ENCODE results near the gene HCN3.
"Not testable (repeated sequence)": the region's sequence is repeated elsewhere in the genome, so short reads cannot be mapped to it uniquely, and the experiment has no call there.

The HCN3 gene

DNA sequence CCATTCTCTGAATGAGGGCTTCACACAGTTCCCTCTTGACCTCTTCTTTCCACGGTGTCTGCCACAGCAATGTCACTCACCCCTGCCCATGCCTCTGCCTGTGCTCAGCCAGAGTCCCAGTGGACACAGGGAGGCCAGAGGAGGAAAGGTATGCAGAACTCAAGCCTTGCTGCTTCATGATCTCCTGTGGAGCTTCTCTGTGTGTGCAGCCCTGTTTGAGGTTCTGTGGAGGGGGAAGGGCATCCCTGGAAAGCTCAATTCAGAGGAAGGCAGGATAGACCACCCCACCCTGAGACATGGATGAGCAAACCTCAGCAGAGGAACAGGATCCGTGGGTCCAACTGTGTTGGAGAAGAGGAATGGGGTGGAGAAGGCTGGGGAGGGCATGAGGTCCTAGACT, 2.0 kb downstream of the HCN3 start:
- TF ChIP-seq JUND (IDR thresholded peaks at IDR 0.05; ENCODE audit: low read depth), result no peak
- in situ Hi-C loops (cut with HindIII; ENCODE audit: low pct_unique_long_range_greater_than_20kb, low sequenced_read_pairs), result no loop called here
- DNase-seq (ENCODE audit: low read depth in 1 of 2, low spot score in 1 of 2), result no peak

DNA sequence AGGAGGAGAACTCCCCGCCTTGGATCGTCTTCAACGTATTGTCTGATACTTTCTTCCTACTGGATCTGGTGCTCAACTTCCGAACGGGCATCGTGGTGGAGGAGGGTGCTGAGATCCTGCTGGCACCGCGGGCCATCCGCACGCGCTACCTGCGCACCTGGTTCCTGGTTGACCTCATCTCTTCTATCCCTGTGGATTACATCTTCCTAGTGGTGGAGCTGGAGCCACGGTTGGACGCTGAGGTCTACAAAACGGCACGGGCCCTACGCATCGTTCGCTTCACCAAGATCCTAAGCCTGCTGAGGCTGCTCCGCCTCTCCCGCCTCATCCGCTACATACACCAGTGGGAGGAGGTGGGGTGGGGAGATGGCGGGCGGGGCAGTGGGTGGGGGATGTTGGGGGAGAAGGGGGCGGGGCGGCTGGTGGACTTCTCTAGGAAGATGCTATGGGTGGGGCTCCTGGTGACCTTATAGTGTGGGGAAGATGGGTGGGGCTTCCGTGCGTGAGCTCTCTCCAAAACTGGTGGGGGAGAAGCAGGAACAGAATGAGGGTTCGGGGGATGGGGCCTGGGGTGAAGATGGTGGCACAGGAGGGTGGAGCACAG, 5.3 kb downstream of the HCN3 start:
- no peak for DNase-seq (ENCODE audit: low read depth in 1 of 2, low spot score in 1 of 2)
- in situ Hi-C loops (cut with HindIII; ENCODE audit: low pct_unique_long_range_greater_than_20kb, low sequenced_read_pairs), result no loop called here
- no peak for TF ChIP-seq JUND (IDR thresholded peaks at IDR 0.05; ENCODE audit: low read depth)

DNA sequence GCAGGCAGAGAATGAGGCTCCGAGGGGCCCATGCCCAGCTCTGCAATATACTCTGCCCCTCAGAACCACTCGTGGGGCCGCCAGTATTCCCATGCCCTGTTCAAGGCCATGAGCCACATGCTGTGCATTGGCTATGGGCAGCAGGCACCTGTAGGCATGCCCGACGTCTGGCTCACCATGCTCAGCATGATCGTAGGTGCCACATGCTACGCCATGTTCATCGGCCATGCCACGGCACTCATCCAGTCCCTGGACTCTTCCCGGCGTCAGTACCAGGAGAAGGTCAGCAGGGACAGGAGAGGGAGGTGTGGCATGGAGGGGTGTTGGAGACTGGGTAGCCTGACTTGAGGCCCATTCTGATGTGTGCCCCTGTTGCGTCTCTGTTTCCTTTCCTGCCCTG, 7.2 kb downstream of the HCN3 start:
- in situ Hi-C loops (cut with HindIII; ENCODE audit: low pct_unique_long_range_greater_than_20kb, low sequenced_read_pairs), result no loop called here
- no peak for TF ChIP-seq JUND (IDR thresholded peaks at IDR 0.05; ENCODE audit: low read depth)
- no peak for DNase-seq (ENCODE audit: low read depth in 1 of 2, low spot score in 1 of 2)

DNA sequence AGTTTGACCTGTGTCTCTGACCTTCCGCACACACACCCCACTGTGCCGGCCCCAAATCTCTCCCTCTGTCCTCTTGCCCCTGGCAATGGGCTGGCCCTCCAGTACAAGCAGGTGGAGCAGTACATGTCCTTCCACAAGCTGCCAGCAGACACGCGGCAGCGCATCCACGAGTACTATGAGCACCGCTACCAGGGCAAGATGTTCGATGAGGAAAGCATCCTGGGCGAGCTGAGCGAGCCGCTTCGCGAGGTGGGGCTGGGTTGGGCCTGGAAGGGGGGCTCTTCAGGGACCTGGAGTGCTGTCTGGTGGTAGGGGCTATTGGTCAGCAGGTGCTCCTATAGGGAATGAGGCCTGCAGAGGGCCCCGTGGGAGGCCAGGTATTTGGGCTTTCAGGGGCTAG, 7.8 kb downstream of the HCN3 start:
- in situ Hi-C loops (cut with HindIII; ENCODE audit: low pct_unique_long_range_greater_than_20kb, low sequenced_read_pairs), result no loop called here
- DNase-seq (ENCODE audit: low read depth in 1 of 2, low spot score in 1 of 2), result no peak
- TF ChIP-seq JUND (IDR thresholded peaks at IDR 0.05; ENCODE audit: low read depth), result no peak

DNA sequence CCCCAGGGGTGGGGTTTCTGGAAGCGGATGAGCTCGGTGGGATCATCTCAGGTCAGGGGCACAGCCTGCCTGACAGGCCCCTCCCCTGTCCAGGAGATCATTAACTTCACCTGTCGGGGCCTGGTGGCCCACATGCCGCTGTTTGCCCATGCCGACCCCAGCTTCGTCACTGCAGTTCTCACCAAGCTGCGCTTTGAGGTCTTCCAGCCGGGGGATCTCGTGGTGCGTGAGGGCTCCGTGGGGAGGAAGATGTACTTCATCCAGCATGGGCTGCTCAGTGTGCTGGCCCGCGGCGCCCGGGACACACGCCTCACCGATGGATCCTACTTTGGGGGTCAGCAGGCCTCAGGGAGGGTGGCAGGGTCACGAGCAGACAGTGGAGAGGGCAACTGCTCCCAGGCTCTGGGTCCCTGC, 8.4 kb downstream of the HCN3 start:
- DNase-seq (ENCODE audit: low read depth in 1 of 2, low spot score in 1 of 2), result no peak
- TF ChIP-seq JUND (IDR thresholded peaks at IDR 0.05; ENCODE audit: low read depth), result no peak
- in situ Hi-C loops (cut with HindIII; ENCODE audit: low pct_unique_long_range_greater_than_20kb, low sequenced_read_pairs), result no loop called here

DNA sequence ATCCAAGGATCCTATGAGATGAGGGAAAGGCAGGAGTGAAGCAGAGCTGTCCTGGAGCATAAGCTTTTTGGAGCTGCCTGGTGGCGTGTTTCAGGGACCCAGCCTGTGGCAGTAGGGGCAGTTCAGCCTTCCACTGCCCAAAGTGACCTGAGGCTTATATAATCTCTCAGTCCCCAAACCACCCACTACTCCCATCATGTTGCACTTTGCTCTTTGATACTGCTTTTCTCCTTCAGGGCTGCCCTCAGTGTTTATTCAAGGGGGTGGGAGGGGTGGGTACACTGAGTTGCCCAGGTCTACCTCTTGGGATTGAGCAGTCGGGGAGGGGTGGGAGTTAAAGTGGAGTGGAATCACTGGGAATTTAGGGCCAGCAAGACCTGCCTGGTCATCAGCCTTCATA, 9.3 kb downstream of the HCN3 start:
- in situ Hi-C loops (cut with HindIII; ENCODE audit: low pct_unique_long_range_greater_than_20kb, low sequenced_read_pairs), result no loop called here

DNA sequence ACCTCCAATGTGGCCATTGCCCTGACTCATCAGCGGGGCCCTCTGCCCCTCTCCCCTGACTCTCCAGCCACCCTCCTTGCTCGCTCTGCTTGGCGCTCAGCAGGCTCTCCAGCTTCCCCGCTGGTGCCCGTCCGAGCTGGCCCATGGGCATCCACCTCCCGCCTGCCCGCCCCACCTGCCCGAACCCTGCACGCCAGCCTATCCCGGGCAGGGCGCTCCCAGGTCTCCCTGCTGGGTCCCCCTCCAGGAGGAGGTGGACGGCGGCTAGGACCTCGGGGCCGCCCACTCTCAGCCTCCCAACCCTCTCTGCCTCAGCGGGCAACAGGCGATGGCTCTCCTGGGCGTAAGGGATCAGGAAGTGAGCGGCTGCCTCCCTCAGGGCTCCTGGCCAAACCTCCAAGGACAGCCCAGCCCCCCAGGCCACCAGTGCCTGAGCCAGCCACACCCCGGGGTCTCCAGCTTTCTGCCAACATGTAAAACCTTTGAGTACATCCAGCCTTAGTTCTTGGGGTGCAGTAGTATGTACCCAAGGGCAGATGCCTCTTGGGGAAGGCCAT, 10.8 kb downstream of the HCN3 start:
- TF ChIP-seq JUND (IDR thresholded peaks at IDR 0.05; ENCODE audit: low read depth), result no peak
- in situ Hi-C loops (cut with HindIII; ENCODE audit: low pct_unique_long_range_greater_than_20kb, low sequenced_read_pairs), result no loop called here
- DNase-seq (ENCODE audit: low read depth in 1 of 2, low spot score in 1 of 2), result no peak

More for the DNA sequence above, 9.3 kb downstream of the HCN3 start:
- no peak for DNase-seq (ENCODE audit: low read depth in 1 of 2, low spot score in 1 of 2)
- TF ChIP-seq JUND (IDR thresholded peaks at IDR 0.05; ENCODE audit: low read depth), result no peak

DNA sequence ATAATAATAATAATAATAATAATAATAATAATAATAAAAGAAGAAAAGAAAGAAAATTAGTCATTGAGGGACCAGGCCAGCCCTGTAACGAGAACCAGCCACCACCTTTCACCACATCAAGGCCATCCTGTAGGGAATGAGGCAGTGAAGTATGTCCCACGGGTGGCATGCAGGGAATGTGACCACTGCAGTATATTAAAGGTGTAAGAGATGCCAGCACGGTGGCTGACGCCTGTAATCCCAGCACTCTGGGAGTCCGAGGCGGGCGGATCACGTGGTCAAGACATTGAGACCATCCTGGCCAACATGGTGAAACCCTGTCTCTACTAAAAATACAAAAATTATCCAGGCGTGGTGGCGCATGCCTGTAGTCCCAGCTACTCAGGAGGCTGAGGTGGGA, 13.7 kb downstream of the HCN3 start:
- DNase-seq (ENCODE audit: low read depth in 1 of 2, low spot score in 1 of 2); in situ Hi-C loops (cut with HindIII; ENCODE audit: low pct_unique_long_range_greater_than_20kb, low sequenced_read_pairs): not testable (repeated sequence)

DNA sequence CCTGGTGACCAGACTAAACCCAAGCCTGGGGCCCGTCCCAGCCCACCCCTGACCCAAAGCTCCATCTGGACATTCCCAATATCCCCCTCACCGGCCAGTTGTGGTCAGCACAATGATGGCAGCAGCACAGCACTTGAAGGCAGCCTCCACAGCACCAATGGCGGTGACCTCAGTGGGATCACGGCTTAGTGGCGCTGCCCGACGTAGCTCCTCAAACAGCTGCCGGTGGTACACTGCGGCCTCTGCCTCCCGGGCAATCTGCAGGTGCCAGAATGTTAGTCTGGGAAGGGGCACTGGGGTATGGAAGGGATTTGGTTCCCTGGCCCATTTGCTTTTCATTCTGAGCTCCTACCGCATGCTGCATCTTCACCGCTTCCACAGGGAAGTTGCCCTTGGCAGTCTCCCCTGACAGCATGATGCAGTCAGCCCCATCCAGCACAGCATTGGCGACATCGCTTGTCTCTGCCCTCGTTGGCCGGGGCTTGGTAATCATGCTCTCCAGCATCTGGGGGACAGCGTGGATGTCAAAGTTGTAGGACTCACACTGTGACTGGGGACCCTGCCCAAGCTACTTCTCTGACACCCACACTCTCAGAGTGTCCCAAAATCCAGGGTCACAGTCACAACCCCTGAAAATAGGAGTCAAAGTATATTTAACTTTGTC, 16.0 kb downstream of the HCN3 start:
- no peak for TF ChIP-seq JUND (IDR thresholded peaks at IDR 0.05; ENCODE audit: low read depth)
- no peak for DNase-seq (ENCODE audit: low read depth in 1 of 2, low spot score in 1 of 2)
- in situ Hi-C loops (cut with HindIII; ENCODE audit: low pct_unique_long_range_greater_than_20kb, low sequenced_read_pairs), result no loop called here

DNA sequence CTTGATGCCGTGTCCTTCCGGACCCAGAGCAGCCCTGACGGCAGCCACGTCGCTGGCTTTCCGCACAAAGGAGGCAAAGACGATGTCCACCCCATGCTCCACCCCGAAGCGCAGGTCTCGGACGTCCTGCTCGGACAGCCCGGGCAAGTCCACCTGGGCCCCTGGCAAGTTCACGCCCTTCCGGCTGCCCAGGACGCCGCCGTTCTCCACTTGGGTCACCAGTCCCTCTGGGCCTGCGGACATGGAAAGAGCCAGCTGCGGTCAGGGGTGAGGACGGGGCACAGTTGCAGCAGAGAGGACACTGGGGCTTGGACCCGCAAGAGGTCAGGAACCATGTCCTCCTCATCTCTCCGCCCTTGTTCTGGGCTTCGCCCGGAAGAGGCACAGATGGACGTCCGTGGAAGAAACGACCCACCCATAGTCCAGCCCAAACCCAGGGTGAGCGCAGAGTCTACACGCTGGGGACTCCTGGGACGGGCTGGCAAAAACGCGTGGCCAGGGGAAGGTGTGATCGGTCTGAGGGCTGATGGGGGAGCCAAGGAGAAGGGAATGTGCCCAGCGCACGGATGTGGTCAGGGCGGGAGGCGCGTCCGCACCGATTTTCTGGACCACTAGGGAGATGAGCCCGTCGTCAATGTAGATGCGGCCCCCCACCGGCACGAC, 17.4 kb downstream of the HCN3 start:
- in situ Hi-C loops (cut with HindIII; ENCODE audit: low pct_unique_long_range_greater_than_20kb, low sequenced_read_pairs), result no loop called here

DNA sequence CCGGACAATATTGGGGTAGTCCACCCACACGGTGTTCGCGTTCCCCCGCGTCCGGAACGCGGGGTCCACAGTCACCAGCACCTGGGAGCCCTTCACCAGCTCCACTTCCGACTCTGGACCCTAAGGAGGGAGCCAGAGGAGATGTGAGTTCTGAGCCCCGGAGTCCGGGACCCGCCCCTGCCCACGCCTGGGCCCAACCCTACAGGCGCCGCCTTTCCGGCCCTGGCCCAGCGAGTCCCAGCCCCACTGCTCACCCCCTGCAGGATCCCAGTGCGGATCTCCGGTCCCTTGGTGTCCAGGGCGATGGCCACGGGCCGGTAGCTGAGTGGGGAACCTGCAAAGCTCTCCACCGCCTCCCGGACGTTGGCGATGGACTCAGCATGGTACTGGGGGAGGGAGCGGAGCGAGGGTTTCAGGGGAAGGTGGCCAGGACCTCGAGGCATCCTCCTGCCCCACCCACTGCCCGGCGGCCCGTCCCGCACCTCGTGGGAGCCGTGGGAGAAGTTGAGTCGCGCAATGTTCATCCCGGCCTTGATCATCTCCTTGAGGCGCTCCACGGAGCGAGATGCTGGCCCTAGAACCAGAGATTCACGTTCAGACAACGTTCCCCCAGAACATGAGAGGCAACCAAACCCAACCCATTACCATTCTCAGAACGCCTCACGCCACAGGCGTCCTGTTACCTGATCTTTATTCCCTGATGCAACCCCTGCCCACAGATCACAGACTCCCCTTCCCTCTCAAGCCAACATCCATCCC, 18.1 kb downstream of the HCN3 start:
- TF ChIP-seq JUND (IDR thresholded peaks at IDR 0.05; ENCODE audit: low read depth), result no peak
- no peak for DNase-seq (ENCODE audit: low read depth in 1 of 2, low spot score in 1 of 2)
- in situ Hi-C loops (cut with HindIII; ENCODE audit: low pct_unique_long_range_greater_than_20kb, low sequenced_read_pairs), result no loop called here

More for the DNA sequence above, 17.4 kb downstream of the HCN3 start:
- no peak for TF ChIP-seq JUND (IDR thresholded peaks at IDR 0.05; ENCODE audit: low read depth)
- no peak for DNase-seq (ENCODE audit: low read depth in 1 of 2, low spot score in 1 of 2)

DNA sequence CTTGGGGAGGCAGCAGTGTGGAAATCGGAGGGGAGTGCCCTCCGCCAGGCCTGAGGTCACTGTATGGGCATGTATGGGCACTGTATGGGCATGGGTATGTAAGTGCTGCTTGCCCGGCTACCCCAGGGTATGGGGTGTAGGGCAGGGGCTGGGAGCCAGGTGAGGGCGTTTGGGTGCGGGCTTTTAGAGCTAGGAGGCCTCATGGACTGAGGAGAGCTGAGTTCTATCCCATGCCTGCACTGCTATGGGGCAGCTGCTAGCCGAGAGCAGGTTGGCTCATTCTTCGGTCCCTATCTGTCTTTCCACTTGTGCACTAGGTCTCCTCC, 18.6 kb downstream of the HCN3 start:
- no peak for DNase-seq (ENCODE audit: low read depth in 1 of 2, low spot score in 1 of 2)
- in situ Hi-C loops (cut with HindIII; ENCODE audit: low pct_unique_long_range_greater_than_20kb, low sequenced_read_pairs), result no loop called here
- no peak for TF ChIP-seq JUND (IDR thresholded peaks at IDR 0.05; ENCODE audit: low read depth)

DNA sequence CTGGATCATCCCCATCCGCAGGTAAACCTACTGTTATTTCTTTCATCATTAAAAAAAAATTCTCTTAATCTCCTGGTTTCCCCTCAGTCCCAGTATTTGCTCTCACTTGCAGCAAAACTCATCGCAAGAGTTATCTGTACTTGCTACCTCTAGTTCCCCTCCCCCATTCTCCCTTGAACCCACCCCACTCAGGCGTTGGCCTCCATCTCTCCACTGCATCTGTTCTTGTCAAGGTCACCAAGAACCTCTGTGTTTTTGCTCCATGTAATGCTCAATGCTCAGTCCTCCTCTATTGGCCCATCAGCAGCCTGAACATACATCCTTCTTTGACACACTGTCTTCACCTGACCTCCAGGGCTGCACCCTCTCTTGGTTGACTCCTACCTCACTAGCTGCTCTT, 19.4 kb downstream of the HCN3 start:
- in situ Hi-C loops (cut with HindIII; ENCODE audit: low pct_unique_long_range_greater_than_20kb, low sequenced_read_pairs), result no loop called here
- no peak for TF ChIP-seq JUND (IDR thresholded peaks at IDR 0.05; ENCODE audit: low read depth)

More for the DNA sequence above, 19.4 kb downstream of the HCN3 start:
- no peak for DNase-seq (ENCODE audit: low read depth in 1 of 2, low spot score in 1 of 2)

All from T47D (cell line).